Skeletal muscle satellite cell (primary cell): ENCODE data around the gene UPF3B. TPM values are rescaled to one million over a fixed set of nuclear protein-coding genes. Genes with fewer than 3 reads are reported as not detected.
"Not testable (repeated sequence)": the region's sequence is repeated elsewhere in the genome, so short reads cannot be mapped to it uniquely, and the experiment has no call there.

ENCODE experiments used
- H3K27me3 ChIP-seq: 2 replicates; pipeline ENCODE4 v1.7.0; 2013; ENCODE audit warnings: low read length; ENCODE audit not compliant: control insufficient read depth, insufficient read depth
- H3K36me3 ChIP-seq: 2 replicates; pipeline ENCODE4 v1.7.0; 2013; ENCODE audit warnings: mild to moderate bottlenecking, control low read depth, low read length; ENCODE audit not compliant: insufficient read depth
- H3K4me1 ChIP-seq: 2 replicates; pipeline ENCODE4 v1.7.0; 2013; ENCODE audit warnings: low read length; ENCODE audit not compliant: control insufficient read depth, insufficient read depth
- H3K4me2 ChIP-seq: 2 replicates; pipeline ENCODE4 v1.7.0; 2013; ENCODE audit warnings: mild to moderate bottlenecking, low read length
- H3K4me3 ChIP-seq: 2 replicates; pipeline ENCODE4 v1.7.0; 2013; ENCODE audit warnings: low read length
- H3K9ac ChIP-seq: 2 replicates; pipeline ENCODE4 v1.7.0; 2013; ENCODE audit warnings: mild to moderate bottlenecking, low read depth, low read length, moderate library complexity
- H3K9me3 ChIP-seq: replicated peaks from 2 replicates; pipeline ENCODE4 v1.7.0; 2013; ENCODE audit warnings: mild to moderate bottlenecking, control low read depth, low read length
- total RNA-seq: library from RNA; depleted of rRNA; stranded (reverse); fragments of >200 nt; gene quantifications from 2 replicates; pipeline ENCODE4 v1.2.3, GENCODE V29; 2012; rRNA removed

UPF3B gene, protein sequence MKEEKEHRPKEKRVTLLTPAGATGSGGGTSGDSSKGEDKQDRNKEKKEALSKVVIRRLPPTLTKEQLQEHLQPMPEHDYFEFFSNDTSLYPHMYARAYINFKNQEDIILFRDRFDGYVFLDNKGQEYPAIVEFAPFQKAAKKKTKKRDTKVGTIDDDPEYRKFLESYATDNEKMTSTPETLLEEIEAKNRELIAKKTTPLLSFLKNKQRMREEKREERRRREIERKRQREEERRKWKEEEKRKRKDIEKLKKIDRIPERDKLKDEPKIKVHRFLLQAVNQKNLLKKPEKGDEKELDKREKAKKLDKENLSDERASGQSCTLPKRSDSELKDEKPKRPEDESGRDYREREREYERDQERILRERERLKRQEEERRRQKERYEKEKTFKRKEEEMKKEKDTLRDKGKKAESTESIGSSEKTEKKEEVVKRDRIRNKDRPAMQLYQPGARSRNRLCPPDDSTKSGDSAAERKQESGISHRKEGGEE
- 1.1 and 1.8 TPM in 2 replicates for total RNA-seq

- Histone ChIP-seq H3K9ac (peak within 1 kb of the TSS; percentile 85), H3K4me3 (peak within 1 kb of the TSS; percentile 82), H3K27me3 (no peaks in the 10 kb centered on the region), H3K4me2 (peak within 1 kb of the TSS; percentile 83), H3K9me3 (no peaks in the 10 kb centered on the region), H3K4me1 (no peaks in the 10 kb centered on the region), H3K36me3 (peaks cover 3% of the 10 kb centered on the region)
Observed at GRCh38 chrX:119852382-119853353, at the start of gene UPF3B. Gene UPF3B (minus strand): TSS chrX:119852963. CDS start chrX:119852928, 35 bp downstream.

DNA sequence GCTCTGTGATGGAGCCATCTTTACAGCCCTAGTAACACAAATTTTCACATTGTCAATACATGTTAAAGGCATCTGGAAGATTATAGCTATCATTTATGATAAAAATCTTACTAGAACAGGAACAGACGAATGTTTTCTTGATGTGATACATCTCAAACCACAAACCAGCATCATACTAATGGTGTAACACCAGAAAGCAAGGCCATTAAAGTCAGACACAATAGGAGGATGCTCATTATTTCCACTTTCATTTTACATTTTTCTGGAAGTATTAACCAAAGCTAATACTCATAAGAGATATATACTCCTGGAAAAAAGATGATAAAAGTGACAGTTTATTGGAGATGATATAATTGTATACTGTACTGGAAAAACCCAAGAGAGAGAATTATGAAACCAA is 48.2 kb upstream of the UPF3B start:
- H3K36me3 ChIP-seq = no peaks in the 10 kb centered on the region
- no peak overlapping the region for H3K9ac ChIP-seq
- no peaks in the 10 kb centered on the region for H3K27me3 ChIP-seq
- H3K4me1 ChIP-seq = no peaks in the 10 kb centered on the region
- no peak overlapping the region for H3K4me2 ChIP-seq
- no peaks in the 10 kb centered on the region for H3K9me3 ChIP-seq
- no peak overlapping the region for H3K4me3 ChIP-seq

DNA sequence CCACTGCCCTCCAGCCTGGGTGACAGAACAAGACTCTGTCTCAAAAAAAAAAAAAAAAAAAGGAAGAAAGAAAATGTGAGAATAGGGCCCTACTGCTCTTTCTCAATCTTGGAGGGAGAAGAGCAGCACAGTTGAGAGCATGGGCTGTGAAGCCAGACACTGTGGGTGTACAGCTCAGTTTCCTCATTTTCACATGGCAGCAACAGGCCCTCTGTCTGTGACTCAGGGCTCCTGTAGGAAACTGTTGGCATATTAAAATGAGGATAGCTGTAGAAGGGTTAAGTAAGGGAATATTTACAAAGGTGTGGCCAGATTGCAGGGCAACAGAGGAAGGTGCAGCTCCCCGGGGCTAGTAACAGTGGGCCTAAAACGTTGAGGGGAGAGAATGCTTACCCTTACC is 46.4 kb upstream of the UPF3B start:
- H3K27me3 ChIP-seq = no peaks in the 10 kb centered on the region
- no peak overlapping the region for H3K4me3 ChIP-seq
- no peaks in the 10 kb centered on the region for H3K36me3 ChIP-seq
- no peaks in the 10 kb centered on the region for H3K9me3 ChIP-seq
- no peak overlapping the region for H3K9ac ChIP-seq
- no peaks in the 10 kb centered on the region for H3K4me1 ChIP-seq
- H3K4me2 ChIP-seq = no peak overlapping the region

GRCh38 chrX:119895843-119896326 is 43.1 kb upstream of the UPF3B start, which contains the start of gene AKAP14:
Gene AKAP14 (plus strand): TSS chrX:119895893. CDS start chrX:119903224, 7,331 bp downstream.
- H3K27me3 ChIP-seq = no peaks in the 10 kb centered on the region

GRCh38 chrX:119891961-119892692 is 39.4 kb upstream of the UPF3B start:
- H3K4me1 ChIP-seq, H3K9ac ChIP-seq, H3K4me2 ChIP-seq, H3K4me3 ChIP-seq, H3K9me3 ChIP-seq, H3K27me3 ChIP-seq, H3K36me3 ChIP-seq: not testable (repeated sequence)

More at GRCh38 chrX:119895843-119896326, 43.1 kb upstream of the UPF3B start, which contains the start of gene AKAP14:
- Histone ChIP-seq H3K9me3 (no peaks in the 10 kb centered on the region), H3K4me2 (no peak within 1 kb of the TSS), H3K4me3 (no peak within 1 kb of the TSS), H3K4me1 (no peaks in the 10 kb centered on the region), H3K9ac (no peak within 1 kb of the TSS), H3K36me3 (no peaks in the 10 kb centered on the region)

- not testable (repeated sequence) for H3K9me3 ChIP-seq, H3K36me3 ChIP-seq, H3K4me1 ChIP-seq, H3K27me3 ChIP-seq, H3K4me2 ChIP-seq, H3K9ac ChIP-seq, H3K4me3 ChIP-seq
Observed at GRCh38 chrX:119890626-119891025, 37.9 kb upstream of the UPF3B start.

DNA sequence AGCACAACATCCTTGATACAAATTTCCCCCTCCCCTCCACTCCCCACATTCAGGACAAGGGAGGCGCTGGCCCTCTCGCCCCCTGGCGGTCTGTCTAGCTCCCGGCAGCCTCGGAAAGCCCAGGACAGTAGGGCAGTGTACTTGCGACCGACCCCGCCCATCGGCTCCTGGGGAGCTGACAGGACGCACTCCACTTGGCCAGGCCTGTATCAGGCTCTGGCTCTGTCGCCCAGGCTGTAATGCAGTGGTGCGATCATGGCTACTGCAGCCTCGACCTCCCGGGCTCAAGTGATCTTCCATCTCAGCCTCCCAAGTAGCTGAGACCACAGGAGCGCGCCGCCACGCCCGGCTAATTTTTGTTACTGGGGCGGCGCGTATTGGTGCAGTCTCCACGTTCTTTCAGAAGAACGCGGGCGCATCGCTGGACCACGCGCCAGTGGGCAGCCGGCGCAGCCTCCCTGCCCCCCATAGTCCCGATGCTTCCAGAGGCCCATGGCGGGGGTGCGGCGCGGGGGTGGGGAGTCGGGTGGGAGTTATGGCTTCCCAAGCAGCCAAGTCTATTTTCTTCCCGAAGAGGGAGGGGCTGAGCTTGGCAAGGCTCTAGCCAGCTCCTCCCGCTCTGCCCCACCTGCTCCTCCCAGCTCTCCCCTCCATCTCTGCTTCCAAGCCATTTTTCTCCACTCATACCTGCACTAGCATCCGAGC is 35.1 kb upstream of the UPF3B start:
- no peaks in the 10 kb centered on the region for H3K9me3 ChIP-seq
- H3K9ac ChIP-seq = no peak overlapping the region

GRCh38 chrX:119885554-119886428 is 33.0 kb upstream of the UPF3B start:
- no peak overlapping the region for H3K9ac ChIP-seq
- no peaks in the 10 kb centered on the region for H3K9me3 ChIP-seq
- no peak overlapping the region for H3K4me2 ChIP-seq
- no peaks in the 10 kb centered on the region for H3K4me1 ChIP-seq
- no peaks in the 10 kb centered on the region for H3K36me3 ChIP-seq
- H3K4me3 ChIP-seq = no peak overlapping the region
- no peaks in the 10 kb centered on the region for H3K27me3 ChIP-seq

More for the DNA sequence above, 35.1 kb upstream of the UPF3B start:
- Histone ChIP-seq H3K4me3 (peak overlapping the region; percentile 65), H3K27me3 (no peaks in the 10 kb centered on the region), H3K4me1 (no peaks in the 10 kb centered on the region), H3K4me2 (peak overlapping the region; percentile 80), H3K36me3 (no peaks in the 10 kb centered on the region)

DNA sequence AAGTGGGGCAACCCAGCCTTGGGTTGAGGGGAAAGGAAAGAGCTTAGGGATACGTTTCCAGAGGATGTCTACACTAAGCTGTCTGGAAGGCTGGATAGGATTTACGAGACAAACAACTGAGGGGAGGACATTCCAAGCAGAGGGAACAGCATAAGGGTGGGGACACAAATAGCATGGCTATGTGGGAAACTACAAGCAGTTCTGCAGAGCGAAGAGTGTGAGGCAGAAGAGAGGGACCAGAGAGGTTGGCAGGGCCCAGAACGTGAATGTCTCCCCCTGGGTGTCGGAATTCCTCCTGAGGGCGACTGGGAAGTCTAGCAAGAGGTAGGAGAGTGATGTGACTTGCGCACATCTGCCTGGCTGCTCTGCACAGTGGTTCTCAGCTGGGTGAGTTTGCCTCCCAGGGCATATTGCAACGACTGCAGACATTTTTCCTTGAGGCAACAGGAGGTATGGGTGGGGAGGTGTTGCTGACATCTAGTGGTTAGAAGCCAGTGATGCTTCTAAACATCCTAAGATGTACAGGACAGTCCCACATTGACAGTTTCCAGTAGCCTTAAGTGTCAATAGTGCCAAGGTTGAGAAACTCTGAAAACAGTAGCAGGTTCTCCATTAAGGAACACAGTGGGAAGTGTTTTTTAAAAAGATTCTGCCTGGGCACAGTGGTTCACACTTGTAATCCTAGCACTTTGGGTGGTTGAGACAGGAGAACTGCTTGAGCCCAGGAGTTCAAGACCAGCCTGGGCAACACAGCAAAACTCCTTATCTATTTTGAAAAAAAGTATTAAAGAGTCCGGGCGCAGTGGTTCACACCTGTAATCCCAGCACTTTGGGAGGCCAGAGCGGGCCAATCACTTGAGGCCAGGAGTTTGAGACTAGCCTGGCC is 28.0 kb upstream of the UPF3B start:
- H3K27me3 ChIP-seq = no peaks in the 10 kb centered on the region
- no peak overlapping the region for H3K9ac ChIP-seq
- no peak overlapping the region for H3K4me3 ChIP-seq

More for the DNA sequence above, 28.0 kb upstream of the UPF3B start:
- H3K4me1 ChIP-seq = no peaks in the 10 kb centered on the region
- H3K4me2 ChIP-seq = no peak overlapping the region
- no peaks in the 10 kb centered on the region for H3K36me3 ChIP-seq
- H3K9me3 ChIP-seq = no peaks in the 10 kb centered on the region
